ENCODE results near the gene MEI1.
A peak's percentile ranks its signal among the peaks of the same experiment; 100 is the strongest.

Gene MEI1

GRCh38 chr22:41826430-41827383 is 127.4 kb downstream of the MEI1 start:
- Histone ChIP-seq H3K27ac (replicated peaks) (no peak overlapping the region), H3K27me3 (ENCODE audit: insufficient read depth, poor library complexity, severe bottlenecking) (no peaks in the 10 kb centered on the region), H3K4me3 (replicated peaks; ENCODE audit: insufficient read depth, low read length) (no peak overlapping the region)
- TF ChIP-seq SPI1 (IDR thresholded peaks at IDR 0.05; ENCODE audit: borderline replicate concordance, low read depth) (no peak), POLR2AphosphoS5 (IDR thresholded peaks at IDR 0.05; ENCODE audit: low read depth) (no peak), REST (IDR thresholded peaks at IDR 0.05; ENCODE audit: insufficient replicate concordance, low read depth) (no peak), CTCF (IDR thresholded peaks at IDR 0.05; ENCODE audit: insufficient read depth, low read length) (no peak), GABPA (IDR thresholded peaks at IDR 0.05; ENCODE audit: low read depth) (no peak)
- no peak for DNase-seq (ENCODE audit: low read depth in 1 of 2, low spot score in 1 of 2)

- H3K27ac ChIP-seq (replicated peaks), result no peak overlapping the region
- H3K27me3 ChIP-seq (ENCODE audit: insufficient read depth, poor library complexity, severe bottlenecking), result no peaks in the 10 kb centered on the region
- H3K4me3 ChIP-seq (replicated peaks; ENCODE audit: insufficient read depth, low read length), result no peak overlapping the region
- no peak for DNase-seq (ENCODE audit: low read depth in 1 of 2, low spot score in 1 of 2)
- TF ChIP-seq GABPA (IDR thresholded peaks at IDR 0.05; ENCODE audit: low read depth), result no peak
- TF ChIP-seq POLR2AphosphoS5 (IDR thresholded peaks at IDR 0.05; ENCODE audit: low read depth), result no peak
- no peak for TF ChIP-seq SPI1 (IDR thresholded peaks at IDR 0.05; ENCODE audit: borderline replicate concordance, low read depth)
- no peak for TF ChIP-seq CTCF (IDR thresholded peaks at IDR 0.05; ENCODE audit: insufficient read depth, low read length)
- no peak for TF ChIP-seq REST (IDR thresholded peaks at IDR 0.05; ENCODE audit: insufficient replicate concordance, low read depth)
These were observed 128.4 kb downstream of the MEI1 start for GRCh38 chr22:41827671-41828070.

GRCh38 chr22:41828516-41828915 is 129.2 kb downstream of the MEI1 start:
- Histone ChIP-seq H3K27me3 (ENCODE audit: insufficient read depth, poor library complexity, severe bottlenecking) (no peaks in the 10 kb centered on the region), H3K27ac (replicated peaks) (no peak overlapping the region), H3K4me3 (replicated peaks; ENCODE audit: insufficient read depth, low read length) (no peak overlapping the region)
- 0 out of 2 replicates have a peak, but pooled peaks have one; percentile 13 for TF ChIP-seq POLR2AphosphoS5 (IDR thresholded peaks at IDR 0.05; ENCODE audit: low read depth)
- no peak for TF ChIP-seq SPI1 (IDR thresholded peaks at IDR 0.05; ENCODE audit: borderline replicate concordance, low read depth)
- no peak for DNase-seq (ENCODE audit: low read depth in 1 of 2, low spot score in 1 of 2)

- DNase-seq (ENCODE audit: low read depth in 1 of 2, low spot score in 1 of 2), result no peak
- no peak overlapping the region for H3K27ac ChIP-seq (replicated peaks)
- H3K4me3 ChIP-seq (replicated peaks; ENCODE audit: insufficient read depth, low read length), result no peak overlapping the region
- H3K27me3 ChIP-seq (ENCODE audit: insufficient read depth, poor library complexity, severe bottlenecking), result no peaks in the 10 kb centered on the region
- TF ChIP-seq CTCF (IDR thresholded peaks at IDR 0.05; ENCODE audit: insufficient read depth, low read length) (no peak), POLR2AphosphoS5 (IDR thresholded peaks at IDR 0.05; ENCODE audit: low read depth) (no peak), REST (IDR thresholded peaks at IDR 0.05; ENCODE audit: insufficient replicate concordance, low read depth) (no peak), GABPA (IDR thresholded peaks at IDR 0.05; ENCODE audit: low read depth) (no peak), SPI1 (IDR thresholded peaks at IDR 0.05; ENCODE audit: borderline replicate concordance, low read depth) (no peak)
These were observed 130.9 kb downstream of the MEI1 start for GRCh38 chr22:41830174-41830573.

Measured in HL-60 (cell line).